PC-9 (cell line): ENCODE results near the gene YPEL5. TPM values are rescaled to one million over a fixed set of nuclear protein-coding genes. Genes with fewer than 3 reads are reported as not detected.

Experiments used
- BruUV-seq: library from RNA; stranded (reverse); fragments of 400-500 nt; replicated peaks from 2 replicates; lab custom pipeline; 2021; lab: Mats Ljungman, UMichigan
- CTCF ChIA-PET: fragments of 300-600 bp; sonication (Branson Sonifier 250); formaldehyde crosslinking; loops from one replicate; lab custom pipeline; 2022; ENCODE audit warnings: antibody characterized with exemption; lab: Charles Lee
- POLR2A ChIA-PET: fragments of 300-600 bp; sonication (Branson Sonifier 250); formaldehyde crosslinking; loops from one replicate; lab custom pipeline; 2022; ENCODE audit warnings: antibody characterized with exemption; ENCODE audit not compliant: unreplicated experiment; lab: Charles Lee
- DNase-seq, 2 experiments: peaks; one replicate each; pipeline versions ENCODE4 v3.0.0 to v3.0.0-alpha.2; 2015 to 2022; ENCODE audit warnings: mixed read lengths in 1 of 2
- H2AFZ ChIP-seq: fragments of 200-600 bp; sonication (generic); 2 replicates; pipeline ENCODE4 v1.8.1; 2017; ENCODE audit warnings: antibody characterized with exemption
- H3F3A ChIP-seq: fragments of 200-600 bp; sonication (generic); 2 replicates; pipeline ENCODE4 v1.8.1; 2017; ENCODE audit warnings: antibody characterized with exemption, mild to moderate bottlenecking, low read depth; ENCODE audit not compliant: insufficient read depth
- H3K27ac ChIP-seq: fragments of 200-600 bp; sonication (generic); 2 replicates; pipeline ENCODE4 v1.6.1; 2016; ENCODE audit warnings: mixed run types
- H3K27me3 ChIP-seq: fragments of 200-600 bp; sonication (generic); 2 replicates; pipeline ENCODE4 v1.6.1; 2016; ENCODE audit warnings: low read depth, mixed run types; ENCODE audit not compliant: insufficient read depth
- H3K36me3 ChIP-seq: fragments of 200-600 bp; sonication (generic); 2 replicates; pipeline ENCODE4 v1.6.1; 2016; ENCODE audit warnings: low read depth, mixed run types
- H3K4me1 ChIP-seq: fragments of 200-600 bp; sonication (generic); replicated peaks from 2 replicates; pipeline ENCODE4 v1.6.1; 2016; ENCODE audit warnings: mixed run types; ENCODE audit not compliant: insufficient read depth
- H3K4me2 ChIP-seq: fragments of 200-600 bp; sonication (generic); 2 replicates; pipeline ENCODE4 v1.6.1; 2017; ENCODE audit warnings: mixed run types
- H3K4me3 ChIP-seq: fragments of 200-600 bp; sonication (generic); 2 replicates; pipeline ENCODE4 v1.6.1; 2016; ENCODE audit warnings: mixed run types
- H3K79me2 ChIP-seq: fragments of 200-600 bp; sonication (generic); 2 replicates; pipeline ENCODE4 v1.6.1; 2017; ENCODE audit warnings: low read depth, mixed run types
- H3K9me2 ChIP-seq: fragments of 200-600 bp; sonication (generic); 2 replicates; pipeline ENCODE4 v1.8.1; 2017; ENCODE audit warnings: mild to moderate bottlenecking; ENCODE audit not compliant: insufficient read depth
- H3K9me3 ChIP-seq: fragments of 200-600 bp; sonication (generic); 2 replicates; pipeline ENCODE4 v1.8.1; 2016; ENCODE audit warnings: low read depth; ENCODE audit not compliant: insufficient read depth
- H4K20me1 ChIP-seq: fragments of 200-600 bp; sonication (generic); 2 replicates; pipeline ENCODE4 v1.8.1; 2017; ENCODE audit not compliant: insufficient read depth
- EZH2 ChIP-seq: fragments of 200-600 bp; sonication (generic); IDR thresholded peaks from 2 replicates; pipeline ENCODE4 v1.8.0; 2017; ENCODE audit warnings: antibody characterized with exemption, low read depth
- intact Hi-C: fragments of 100-400 bp; cut with micrococcal nuclease; formaldehyde crosslinking; loops from one replicate; pipeline ENCODE4 v1.10.0; 2022; ENCODE audit not compliant: unreplicated experiment
- total RNA-seq: library from RNA; stranded (reverse); gene quantifications from 2 replicates; pipeline ENCODE4 v1.2.3, GENCODE V29; 2021
- TF ChIP-seq, protein P1 (sequence below): fragments of 200-600 bp; sonication (generic); conservative IDR thresholded peaks from 2 replicates; pipeline ENCODE4 v1.6.1; 2017; ENCODE audit warnings: mixed run types, antibody characterized with exemption, mild to moderate bottlenecking, moderate library complexity

Gene YPEL5
- total RNA-seq, 1 experiment from 2014 or later, result 56.9 TPM

DNA sequence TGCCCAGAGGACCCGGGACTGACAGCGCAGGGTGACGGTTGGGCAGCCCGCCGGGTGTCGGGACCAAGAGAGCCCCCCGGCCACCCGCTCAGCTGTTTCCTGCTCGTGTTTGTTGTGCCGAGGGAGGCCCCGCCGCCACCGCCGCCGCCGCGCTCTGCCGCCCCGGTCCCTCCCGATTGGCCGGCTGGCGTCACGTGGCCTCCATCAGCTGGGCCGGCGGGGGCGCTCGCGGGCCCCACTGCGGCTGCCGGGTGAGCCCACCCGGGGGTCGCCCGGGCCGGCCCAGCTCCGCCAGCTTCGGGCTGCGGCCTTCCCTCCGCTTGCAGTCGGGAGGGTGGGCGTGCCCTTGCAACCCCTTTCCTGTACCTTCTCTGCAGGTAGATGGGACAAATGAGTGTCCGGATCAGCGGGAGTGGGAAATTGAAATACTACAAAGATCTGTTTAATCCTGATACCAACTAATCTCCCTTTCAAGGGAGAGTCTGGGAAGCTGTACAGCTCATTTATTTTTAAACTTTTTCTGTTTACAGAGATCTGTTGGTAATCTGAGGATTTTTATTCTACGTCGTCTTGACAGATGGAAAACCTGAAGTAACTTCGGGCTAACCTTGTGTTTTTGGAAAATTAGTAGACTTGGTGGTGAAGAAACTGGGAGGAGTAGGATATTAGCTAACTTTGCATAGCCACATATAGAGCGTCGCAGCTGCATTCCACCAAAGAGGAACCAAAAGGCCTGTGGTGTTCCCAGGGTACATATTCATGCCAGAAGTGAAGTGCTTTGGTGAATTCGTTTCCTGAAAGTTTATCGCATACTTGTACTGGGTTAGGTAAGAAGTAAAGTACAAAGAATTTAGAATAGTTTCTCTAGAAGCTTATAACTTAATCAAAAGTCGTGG, 1.2 kb downstream of the YPEL5 start:
- Histone ChIP-seq H3K4me1 (peaks cover 39% of the 10 kb centered on the region), H3K4me2 (peak overlapping the region; percentile 77), H3K9me3 (no peaks in the 10 kb centered on the region), H3K36me3 (0 out of 2 replicates have a peak, but pooled peaks cover 4% of the 10 kb centered on the region), H3K9me2 (no peaks in the 10 kb centered on the region), H2AFZ (peak overlapping the region; percentile 81), H3K27me3 (no peaks in the 10 kb centered on the region), H3F3A (peaks cover 20% of the 10 kb centered on the region; the same call in 1 of the 2 replicates), H3K27ac (no peak overlapping the region), H3K4me3 (peak overlapping the region; percentile 83), H4K20me1 (peaks cover 5% of the 10 kb centered on the region; the same call in 1 of the 2 replicates), H3K79me2 (peaks cover 20% of the 10 kb centered on the region; the same call in 1 of the 2 replicates)
- DNase-seq, result peak; percentile 38 to 68
- ChIA-PET CTCF (interaction anchor here (0.6 kb wide), 1 partner anchor 299 kb away, joined by 7 read pairs; the partner anchor contains the start of gene LCLAT1), POLR2A (no interaction called here)
- no peak for TF ChIP-seq EZH2
- TF ChIP-seq, protein P1, sequence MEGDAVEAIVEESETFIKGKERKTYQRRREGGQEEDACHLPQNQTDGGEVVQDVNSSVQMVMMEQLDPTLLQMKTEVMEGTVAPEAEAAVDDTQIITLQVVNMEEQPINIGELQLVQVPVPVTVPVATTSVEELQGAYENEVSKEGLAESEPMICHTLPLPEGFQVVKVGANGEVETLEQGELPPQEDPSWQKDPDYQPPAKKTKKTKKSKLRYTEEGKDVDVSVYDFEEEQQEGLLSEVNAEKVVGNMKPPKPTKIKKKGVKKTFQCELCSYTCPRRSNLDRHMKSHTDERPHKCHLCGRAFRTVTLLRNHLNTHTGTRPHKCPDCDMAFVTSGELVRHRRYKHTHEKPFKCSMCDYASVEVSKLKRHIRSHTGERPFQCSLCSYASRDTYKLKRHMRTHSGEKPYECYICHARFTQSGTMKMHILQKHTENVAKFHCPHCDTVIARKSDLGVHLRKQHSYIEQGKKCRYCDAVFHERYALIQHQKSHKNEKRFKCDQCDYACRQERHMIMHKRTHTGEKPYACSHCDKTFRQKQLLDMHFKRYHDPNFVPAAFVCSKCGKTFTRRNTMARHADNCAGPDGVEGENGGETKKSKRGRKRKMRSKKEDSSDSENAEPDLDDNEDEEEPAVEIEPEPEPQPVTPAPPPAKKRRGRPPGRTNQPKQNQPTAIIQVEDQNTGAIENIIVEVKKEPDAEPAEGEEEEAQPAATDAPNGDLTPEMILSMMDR, result no peak; the same call in 1 of the 2 replicates
- BruUV-seq, result TSS peak; percentile 34
- intact Hi-C loops, result loop anchor here (5.0 kb wide), 2 partner anchors 56 to 69 kb away; no protein-coding TSS in a partner anchor

DNA sequence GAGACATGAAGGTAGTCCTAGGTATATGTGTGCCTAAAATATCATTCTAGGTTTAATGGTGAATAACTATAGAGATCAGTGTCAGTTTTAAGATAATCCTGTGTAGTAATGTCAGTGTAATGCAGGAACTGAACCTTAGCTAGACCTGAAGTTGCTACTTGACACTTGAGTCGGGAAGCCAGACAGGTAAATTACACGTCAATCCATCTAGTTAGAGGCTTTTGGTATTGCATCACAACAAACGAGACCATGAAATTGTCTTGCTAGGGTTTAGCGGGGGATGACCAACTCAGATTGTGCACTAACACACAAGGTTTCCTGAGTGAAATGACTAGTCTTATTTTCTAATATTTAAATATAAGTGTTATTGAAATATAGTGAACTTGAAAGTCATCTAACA, 2.0 kb downstream of the YPEL5 start:
- intact Hi-C loops, result loop anchor here (1.0 to 5.0 kb wide), 3 partner anchors 57 to 124 kb away; no protein-coding TSS in a partner anchor
- peaks cover 5% of the 10 kb centered on the region; the same call in 1 of the 2 replicates for H4K20me1 ChIP-seq
- no peaks in the 10 kb centered on the region for H3K9me2 ChIP-seq
- H3K79me2 ChIP-seq, result peaks cover 20% of the 10 kb centered on the region; the same call in 1 of the 2 replicates
- no peak overlapping the region for H3K27ac ChIP-seq
- DNase-seq, result no peak
- H3K4me2 ChIP-seq, result peak overlapping the region; percentile 77
- H3K4me1 ChIP-seq, result peaks cover 39% of the 10 kb centered on the region
- TF ChIP-seq EZH2, result no peak
- TF ChIP-seq, protein P1, result no peak
- H3K9me3 ChIP-seq, result no peaks in the 10 kb centered on the region
- no TSS peak for BruUV-seq
- CTCF ChIA-PET, result interaction anchor here (2.4 kb wide), 1 partner anchor 16 kb away, joined by 24 read pairs; no protein-coding TSS in a partner anchor
- H3K4me3 ChIP-seq, result no peak overlapping the region
- H3F3A ChIP-seq, result peaks cover 20% of the 10 kb centered on the region; the same call in 1 of the 2 replicates
- POLR2A ChIA-PET, result interaction anchor here (0.5 kb wide), 1 partner anchor 562 kb away, joined by 3 read pairs; no protein-coding TSS in a partner anchor
- no peak overlapping the region for H2AFZ ChIP-seq
- 0 out of 2 replicates have a peak, but pooled peaks cover 4% of the 10 kb centered on the region for H3K36me3 ChIP-seq
- H3K27me3 ChIP-seq, result no peaks in the 10 kb centered on the region

DNA sequence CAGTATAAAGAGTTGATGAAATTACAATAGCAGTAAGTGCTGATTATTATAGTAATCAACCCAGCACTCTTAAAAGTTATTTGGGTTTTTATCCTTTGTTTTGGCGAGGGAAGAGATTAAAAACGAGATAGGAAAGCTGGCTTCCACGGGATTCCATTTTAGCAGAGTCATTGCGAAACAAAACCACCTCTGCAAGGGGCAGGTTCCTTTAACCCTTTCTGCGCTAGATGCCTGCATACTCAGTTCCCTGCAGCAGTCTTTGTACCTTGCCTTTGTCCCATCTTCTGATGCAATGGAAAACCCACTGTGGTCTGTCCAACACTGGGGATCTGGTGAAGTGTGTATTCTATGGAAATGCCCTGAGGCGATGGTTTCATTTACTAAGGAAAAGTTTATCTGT, 2.7 kb downstream of the YPEL5 start:
- DNase-seq, result peak; percentile 19 to 40

More for the DNA sequence above, 2.7 kb downstream of the YPEL5 start:
- Histone ChIP-seq H2AFZ (no peak overlapping the region), H3K79me2 (peaks cover 20% of the 10 kb centered on the region; the same call in 1 of the 2 replicates), H3K27ac (no peak overlapping the region), H3K9me2 (no peaks in the 10 kb centered on the region), H3K4me1 (peaks cover 39% of the 10 kb centered on the region), H3K4me2 (peak overlapping the region; percentile 56), H4K20me1 (peaks cover 5% of the 10 kb centered on the region; the same call in 1 of the 2 replicates), H3K4me3 (no peak overlapping the region; the same call in 1 of the 2 replicates), H3K27me3 (no peaks in the 10 kb centered on the region), H3K36me3 (0 out of 2 replicates have a peak, but pooled peaks cover 9% of the 10 kb centered on the region), H3F3A (peaks cover 20% of the 10 kb centered on the region; the same call in 1 of the 2 replicates), H3K9me3 (no peaks in the 10 kb centered on the region)
- ChIA-PET POLR2A (interaction anchor here (0.5 to 1.3 kb wide), 2 partner anchors 13 to 14 kb away, joined by 6 to 10 read pairs; no protein-coding TSS in a partner anchor), CTCF (interaction anchor here (2.4 kb wide), 1 partner anchor 15 kb away, joined by 24 read pairs; no protein-coding TSS in a partner anchor)
- no TSS peak for BruUV-seq
- TF ChIP-seq EZH2, result no peak
- TF ChIP-seq, protein P1, result no peak
- intact Hi-C loops, result loop anchor here (1.0 to 5.0 kb wide), 3 partner anchors 57 to 124 kb away; no protein-coding TSS in a partner anchor
